ENCODE measurements around the gene INTS11.
A peak's percentile ranks its signal among the peaks of the same experiment; 100 is the strongest.

Gene INTS11

DNA sequence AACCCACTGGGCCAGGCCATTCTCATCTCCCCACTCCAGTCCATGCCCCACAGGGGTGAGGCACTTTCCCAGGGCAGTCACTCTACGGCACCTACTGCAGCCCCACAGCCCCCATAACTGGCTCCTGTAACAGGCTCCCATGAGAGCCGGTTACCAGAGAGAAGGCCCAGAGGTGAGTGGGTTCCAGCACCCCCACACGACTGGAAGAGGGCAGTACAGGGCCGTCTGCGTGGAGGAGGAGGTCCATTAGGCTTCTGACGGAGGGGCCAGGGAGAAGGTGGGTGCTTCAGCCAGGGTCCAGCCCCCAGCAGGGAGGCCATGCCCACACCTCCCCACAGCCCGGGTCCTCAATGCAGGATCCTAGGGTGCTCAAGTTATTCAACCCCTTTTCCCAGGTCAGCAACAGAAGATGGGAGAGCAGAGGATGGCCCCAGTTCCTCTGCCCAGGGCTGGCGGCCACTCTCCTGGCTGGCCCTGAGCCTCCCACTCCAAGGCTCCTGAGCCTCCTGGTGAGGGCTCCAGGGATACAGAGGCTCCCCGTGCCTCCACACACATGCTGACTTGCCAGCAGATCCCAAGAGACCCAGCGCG, 18.3 kb downstream of the INTS11 start:
- in situ Hi-C loops (cut with HindIII; ENCODE audit: low sequenced_read_pairs): no loop called here
- peak overlapping the region; percentile 69 for H3K4me3 ChIP-seq (ENCODE audit: low read depth, low read length)
- TF ChIP-seq, protein P1, sequence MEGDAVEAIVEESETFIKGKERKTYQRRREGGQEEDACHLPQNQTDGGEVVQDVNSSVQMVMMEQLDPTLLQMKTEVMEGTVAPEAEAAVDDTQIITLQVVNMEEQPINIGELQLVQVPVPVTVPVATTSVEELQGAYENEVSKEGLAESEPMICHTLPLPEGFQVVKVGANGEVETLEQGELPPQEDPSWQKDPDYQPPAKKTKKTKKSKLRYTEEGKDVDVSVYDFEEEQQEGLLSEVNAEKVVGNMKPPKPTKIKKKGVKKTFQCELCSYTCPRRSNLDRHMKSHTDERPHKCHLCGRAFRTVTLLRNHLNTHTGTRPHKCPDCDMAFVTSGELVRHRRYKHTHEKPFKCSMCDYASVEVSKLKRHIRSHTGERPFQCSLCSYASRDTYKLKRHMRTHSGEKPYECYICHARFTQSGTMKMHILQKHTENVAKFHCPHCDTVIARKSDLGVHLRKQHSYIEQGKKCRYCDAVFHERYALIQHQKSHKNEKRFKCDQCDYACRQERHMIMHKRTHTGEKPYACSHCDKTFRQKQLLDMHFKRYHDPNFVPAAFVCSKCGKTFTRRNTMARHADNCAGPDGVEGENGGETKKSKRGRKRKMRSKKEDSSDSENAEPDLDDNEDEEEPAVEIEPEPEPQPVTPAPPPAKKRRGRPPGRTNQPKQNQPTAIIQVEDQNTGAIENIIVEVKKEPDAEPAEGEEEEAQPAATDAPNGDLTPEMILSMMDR (IDR thresholded peaks at IDR 0.05; ENCODE audit: low read depth, low read length): peak; percentile 29
- no peak for DNase-seq (ENCODE audit: low read depth, low spot score)

DNA sequence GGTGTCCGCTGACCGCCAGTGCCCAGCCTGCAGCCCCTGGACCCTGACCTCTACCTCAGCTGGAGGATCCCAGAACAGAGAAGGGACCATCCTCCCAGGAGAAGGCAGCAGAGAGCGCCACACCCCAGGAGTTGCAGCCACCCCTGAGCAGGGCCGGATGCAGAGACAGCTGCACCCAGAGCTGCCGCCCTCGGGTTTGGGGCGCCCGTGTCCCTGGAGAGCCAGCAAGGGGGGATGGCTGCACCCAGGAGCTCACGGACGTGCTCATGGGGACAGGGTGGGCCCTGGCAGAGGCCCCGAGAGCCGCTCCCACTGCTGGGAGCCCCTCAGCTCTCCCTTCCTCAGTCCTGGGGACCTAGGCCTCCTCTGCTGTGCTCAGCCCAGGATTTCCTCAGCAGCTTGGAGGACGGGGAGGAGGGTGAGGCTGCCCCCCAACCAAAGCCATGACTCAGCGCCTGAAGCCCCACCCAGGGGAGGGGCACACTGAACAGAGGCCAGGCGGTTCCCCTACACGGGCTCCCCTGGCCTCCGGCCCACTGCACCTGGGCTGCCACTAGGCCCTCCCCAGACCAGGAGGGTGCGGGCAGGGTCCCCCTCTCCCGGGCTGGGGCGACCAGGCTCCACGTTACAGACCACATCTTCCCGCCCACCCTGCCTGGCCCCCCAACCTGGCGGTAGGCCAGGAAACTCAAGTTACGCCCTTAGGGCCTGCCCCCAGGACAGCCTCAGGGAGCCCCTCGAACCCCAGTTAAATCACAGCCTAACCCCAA, 19.0 kb downstream of the INTS11 start:
- DNase-seq (ENCODE audit: low read depth, low spot score): peak; percentile 71
- H3K4me3 ChIP-seq (ENCODE audit: low read depth, low read length): peak overlapping the region; percentile 13
- in situ Hi-C loops (cut with HindIII; ENCODE audit: low sequenced_read_pairs): no loop called here
- TF ChIP-seq, protein P1 (IDR thresholded peaks at IDR 0.05; ENCODE audit: low read depth, low read length): peak; percentile 7

DNA sequence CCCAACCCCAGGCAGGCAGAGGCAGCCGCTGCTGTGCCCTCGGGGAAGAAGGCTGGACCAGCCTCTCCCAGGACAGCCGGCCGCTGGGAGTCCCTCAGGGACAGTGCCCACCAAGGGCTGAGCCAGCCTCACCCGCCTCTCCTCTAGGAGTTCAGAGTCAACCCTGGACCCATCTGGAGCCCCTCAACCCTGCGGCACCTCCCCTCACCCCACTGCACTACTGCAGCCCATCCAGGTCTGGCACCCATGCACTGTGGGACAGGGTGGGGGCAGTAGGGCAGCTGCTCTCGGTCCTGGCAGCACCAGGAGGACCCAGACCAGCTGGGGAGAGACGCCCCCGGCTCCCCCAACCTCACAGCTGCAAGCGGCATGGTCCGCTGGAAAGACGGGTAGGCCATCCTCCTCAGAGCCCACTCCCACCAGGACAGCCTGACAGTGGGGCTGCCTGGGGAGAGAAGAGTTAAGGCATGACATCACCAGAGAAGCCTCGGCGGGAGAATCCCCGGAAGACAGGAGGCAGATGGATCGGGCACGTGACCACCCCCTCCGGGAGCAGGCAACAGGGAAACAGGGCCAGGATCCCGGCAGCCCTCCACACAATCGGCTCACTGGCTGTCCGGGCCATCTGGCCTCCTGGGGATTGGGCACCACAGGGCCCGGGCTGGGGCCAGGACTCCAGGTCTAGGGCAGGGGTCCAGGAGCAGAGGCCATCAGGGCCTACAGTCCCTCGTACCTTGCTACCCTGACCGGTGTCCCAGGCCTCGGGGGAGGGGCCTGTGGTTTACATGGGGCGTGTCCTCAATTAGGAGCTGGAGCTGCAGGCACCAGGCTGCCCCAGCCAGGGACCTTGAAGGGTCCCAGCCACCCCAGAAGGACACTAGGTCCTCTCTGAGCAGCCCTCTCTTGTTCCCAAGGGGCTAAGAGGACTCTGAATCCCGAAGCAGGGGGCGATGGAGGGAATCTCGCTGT, 19.8 kb downstream of the INTS11 start:
- H3K4me3 ChIP-seq (ENCODE audit: low read depth, low read length): peak overlapping the region; percentile 13
- in situ Hi-C loops (cut with HindIII; ENCODE audit: low sequenced_read_pairs): no loop called here
- TF ChIP-seq, protein P1 (IDR thresholded peaks at IDR 0.05; ENCODE audit: low read depth, low read length): no peak

DNA sequence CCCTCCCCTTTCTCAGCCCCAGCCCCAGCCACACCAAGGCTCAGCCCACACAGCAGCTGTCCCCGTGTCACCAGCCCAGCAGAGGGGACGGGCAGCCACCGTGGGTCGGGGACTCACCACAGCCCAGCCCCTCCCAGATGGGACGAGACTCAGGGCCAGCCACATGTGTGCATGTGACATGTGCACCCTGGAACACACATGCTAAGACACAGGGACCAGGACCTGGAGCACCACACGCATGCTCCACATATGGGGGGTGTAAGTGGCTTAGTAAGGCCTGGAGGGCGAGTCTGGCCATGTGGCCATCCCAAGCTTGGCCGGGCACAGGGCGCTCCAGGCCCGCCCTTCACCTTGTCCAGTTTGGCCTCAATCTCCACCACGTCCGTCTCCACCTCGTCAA, 20.7 kb downstream of the INTS11 start:
- in situ Hi-C loops (cut with HindIII; ENCODE audit: low sequenced_read_pairs): no loop called here
- no peak for DNase-seq (ENCODE audit: low read depth, low spot score)
- H3K4me3 ChIP-seq (ENCODE audit: low read depth, low read length): no peak overlapping the region
- TF ChIP-seq, protein P1 (IDR thresholded peaks at IDR 0.05; ENCODE audit: low read depth, low read length): no peak

More for the DNA sequence above, 19.8 kb downstream of the INTS11 start:
- peak; percentile 67 for DNase-seq (ENCODE audit: low read depth, low spot score)

DNA sequence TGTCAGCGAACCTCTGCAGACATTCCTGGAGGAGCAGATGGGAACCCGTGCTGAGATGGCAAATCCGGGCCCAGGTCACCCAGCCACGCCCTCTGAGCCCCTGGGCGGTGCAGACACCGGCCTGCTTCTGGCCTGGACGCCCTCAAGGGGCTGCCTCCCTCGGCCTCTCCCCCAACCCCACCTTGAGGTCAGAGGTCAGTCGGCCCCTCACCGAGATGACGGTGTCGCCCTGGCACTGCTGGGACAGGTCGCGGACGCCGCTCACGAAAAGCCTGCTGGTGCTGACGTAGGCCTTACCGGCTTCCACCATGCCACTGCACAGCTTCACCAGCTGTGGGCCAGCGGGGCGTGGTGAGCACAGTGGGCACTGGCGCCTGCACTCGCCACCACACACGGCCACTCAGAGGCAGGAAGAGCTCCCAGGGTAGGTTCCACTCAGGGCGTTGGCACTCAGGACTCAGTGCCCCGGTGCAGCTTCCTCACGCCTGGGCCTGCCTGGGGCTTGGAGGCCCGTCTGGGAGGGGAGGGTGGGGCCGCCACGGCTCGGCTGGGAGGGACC, 21.4 kb downstream of the INTS11 start:
- no peak overlapping the region for H3K4me3 ChIP-seq (ENCODE audit: low read depth, low read length)
- no peak for DNase-seq (ENCODE audit: low read depth, low spot score)
- in situ Hi-C loops (cut with HindIII; ENCODE audit: low sequenced_read_pairs): no loop called here
- TF ChIP-seq, protein P1 (IDR thresholded peaks at IDR 0.05; ENCODE audit: low read depth, low read length): no peak

DNA sequence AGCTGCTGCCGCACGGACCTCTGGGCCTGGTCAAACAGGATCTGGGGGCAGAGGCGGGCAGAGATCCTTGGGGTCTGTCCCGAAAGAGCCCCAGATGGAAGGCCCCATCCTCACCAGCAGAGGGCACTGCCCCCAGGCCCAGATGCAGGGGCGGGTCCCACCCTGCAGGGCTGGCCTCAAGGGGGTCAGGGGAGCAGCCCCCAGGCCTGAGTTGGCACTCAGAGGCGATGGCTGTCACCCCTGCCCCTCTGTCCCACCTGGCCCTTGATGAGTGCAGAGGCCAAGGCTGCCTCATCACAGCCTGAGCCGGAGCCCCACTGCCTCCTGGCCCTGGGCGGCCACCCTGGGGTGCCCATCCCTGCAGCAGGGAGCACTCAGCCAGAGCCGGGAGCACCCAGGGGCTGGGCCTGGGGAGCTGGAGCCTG, 22.4 kb downstream of the INTS11 start:
- in situ Hi-C loops (cut with HindIII; ENCODE audit: low sequenced_read_pairs): no loop called here
- DNase-seq (ENCODE audit: low read depth, low spot score): no peak
- H3K4me3 ChIP-seq (ENCODE audit: low read depth, low read length): no peak overlapping the region
- TF ChIP-seq, protein P1 (IDR thresholded peaks at IDR 0.05; ENCODE audit: low read depth, low read length): peak; percentile 60
